OCI-LY3 (cell line): ENCODE data around the gene ENTPD2.

Experiments
- CTCF ChIP-seq: fragments of 200-600, 300-600 bp; sonication (generic); IDR thresholded peaks from 2 replicates; pipeline ENCODE4 v1.5.1; 2014; ENCODE audit warnings: antibody characterized with exemption, low read length, low read depth
- EZH2phosphoT487 ChIP-seq: fragments of 200-600 bp; shearing (Covaris generic); IDR thresholded peaks from 2 replicates; pipeline ENCODE4 v1.6.1; 2018; ENCODE audit warnings: antibody characterized with exemption, mixed run types, low read depth

GRCh38 chr9:137028263-137029057 lies 25.4 kb downstream of the ENTPD2 start:
- TF ChIP-seq CTCF (peak; percentile 43), EZH2phosphoT487 (no peak)
